GM21360 (cell line): ENCODE measurements around the gene WWP2.
"Not testable (repeated sequence)": the region's sequence is repeated elsewhere in the genome, so short reads cannot be mapped to it uniquely, and the experiment has no call there.

Experiments
- ATAC-seq: cut with Tn5 transposase; IDR thresholded peaks from one replicate; pipeline ENCODE4 v1.9.1; 2021; ENCODE audit warnings: mild to moderate bottlenecking, moderate library complexity; ENCODE audit not compliant: unreplicated experiment

Gene WWP2

GRCh38 chr16:69939821-69940585 lies 177.9 kb downstream of the WWP2 start:
- no peak for ATAC-seq

GRCh38 chr16:69940676-69941075 lies 178.5 kb downstream of the WWP2 start:
- ATAC-seq = no peak

DNA sequence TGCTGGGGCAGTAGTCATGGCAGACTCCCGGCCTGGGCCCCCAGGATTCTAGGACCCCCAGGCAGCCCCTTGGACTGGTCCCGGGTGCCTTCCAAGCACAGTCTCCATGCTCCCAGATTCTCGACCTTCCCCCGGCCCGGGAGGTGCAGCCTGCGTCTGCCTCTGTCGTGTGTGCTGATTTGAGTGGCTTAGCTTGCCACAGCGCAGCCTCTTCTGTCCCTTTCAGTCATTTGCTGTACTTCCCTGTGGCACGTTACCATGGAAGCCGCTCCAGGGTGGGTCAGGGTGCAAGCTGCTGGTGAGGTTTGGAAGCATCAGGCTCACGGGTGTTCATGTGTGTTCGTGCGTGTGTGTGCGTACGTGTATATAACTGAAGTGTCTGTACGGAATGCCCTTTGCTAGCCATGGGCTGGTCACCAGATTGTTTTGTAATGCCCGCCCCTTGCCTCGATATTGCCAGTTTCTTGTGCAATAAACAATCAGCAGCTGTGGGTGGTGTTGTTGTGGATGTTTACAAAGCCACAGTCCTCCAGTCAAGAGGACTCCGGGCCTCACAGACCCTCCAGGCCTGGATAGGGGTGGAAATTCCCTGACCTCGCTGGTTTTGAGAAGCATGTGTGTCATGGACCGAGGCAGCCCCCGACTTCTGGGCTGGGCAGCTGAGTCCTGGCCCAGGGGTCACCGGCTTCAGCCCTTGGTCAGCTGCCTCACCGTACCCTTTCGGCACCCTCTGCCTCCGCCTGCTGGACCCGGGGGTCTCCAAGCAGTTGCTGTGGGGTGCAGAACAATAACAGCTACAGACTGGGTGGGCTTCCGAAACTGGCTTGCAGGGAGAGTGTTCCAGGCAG lies 179.3 kb downstream of the WWP2 start:
- ATAC-seq = no peak

- no peak for ATAC-seq
These were observed 180.0 kb downstream of the WWP2 start for GRCh38 chr16:69942099-69942491.

- no peak for ATAC-seq
These were observed 180.6 kb downstream of the WWP2 start for GRCh38 chr16:69942627-69943170.

GRCh38 chr16:69943241-69944036 lies 181.3 kb downstream of the WWP2 start:
- not testable (repeated sequence) for ATAC-seq

DNA sequence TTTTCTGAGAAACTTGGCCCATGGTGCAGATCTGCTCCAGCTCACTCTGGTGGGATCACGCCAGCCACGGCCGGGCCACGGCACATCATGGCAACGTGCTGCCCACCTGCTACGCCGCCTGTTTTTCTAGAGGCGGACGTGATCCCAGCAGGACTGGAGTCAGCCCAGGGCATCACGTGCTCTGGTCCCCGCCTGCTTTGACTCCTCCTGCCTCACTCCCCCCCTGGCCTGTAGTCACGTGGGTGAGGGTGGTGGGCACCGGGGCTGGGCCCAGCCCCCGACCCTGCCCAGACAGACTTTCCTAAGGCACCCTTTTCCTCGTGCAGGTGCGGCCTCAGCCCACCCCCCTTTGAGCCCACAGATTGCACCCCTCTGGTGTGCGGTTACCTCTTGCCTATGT lies 188.3 kb downstream of the WWP2 start:
- ATAC-seq = not testable (repeated sequence)

GRCh38 chr16:69951017-69951671 lies 189.0 kb downstream of the WWP2 start, which contains the start of gene CLEC18A:
TSS of gene CLEC18A (plus strand) at chr16:69951334. CDS start at chr16:69951367, 33 bp downstream.
- not testable (repeated sequence) for ATAC-seq

DNA sequence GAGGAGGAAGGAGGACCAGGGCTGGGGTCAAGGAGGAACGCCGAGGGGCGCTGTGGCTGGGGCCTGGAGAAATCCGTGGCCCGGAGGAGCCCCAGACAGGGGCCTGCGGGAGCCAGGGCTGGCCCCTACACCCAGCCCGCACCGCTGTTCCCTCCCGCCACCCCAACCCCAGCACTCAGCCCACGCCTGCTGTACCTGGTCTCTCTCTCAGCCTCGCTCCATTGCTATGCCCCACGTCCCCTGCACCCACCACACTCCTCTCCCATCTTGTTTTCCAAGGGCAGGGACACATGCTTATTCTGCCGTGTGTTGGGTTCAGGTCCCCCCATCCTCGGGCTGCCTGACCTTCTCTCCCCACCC lies 189.5 kb downstream of the WWP2 start:
- ATAC-seq = not testable (repeated sequence)

GRCh38 chr16:69952116-69952515 lies 190.0 kb downstream of the WWP2 start:
- not testable (repeated sequence) for ATAC-seq

DNA sequence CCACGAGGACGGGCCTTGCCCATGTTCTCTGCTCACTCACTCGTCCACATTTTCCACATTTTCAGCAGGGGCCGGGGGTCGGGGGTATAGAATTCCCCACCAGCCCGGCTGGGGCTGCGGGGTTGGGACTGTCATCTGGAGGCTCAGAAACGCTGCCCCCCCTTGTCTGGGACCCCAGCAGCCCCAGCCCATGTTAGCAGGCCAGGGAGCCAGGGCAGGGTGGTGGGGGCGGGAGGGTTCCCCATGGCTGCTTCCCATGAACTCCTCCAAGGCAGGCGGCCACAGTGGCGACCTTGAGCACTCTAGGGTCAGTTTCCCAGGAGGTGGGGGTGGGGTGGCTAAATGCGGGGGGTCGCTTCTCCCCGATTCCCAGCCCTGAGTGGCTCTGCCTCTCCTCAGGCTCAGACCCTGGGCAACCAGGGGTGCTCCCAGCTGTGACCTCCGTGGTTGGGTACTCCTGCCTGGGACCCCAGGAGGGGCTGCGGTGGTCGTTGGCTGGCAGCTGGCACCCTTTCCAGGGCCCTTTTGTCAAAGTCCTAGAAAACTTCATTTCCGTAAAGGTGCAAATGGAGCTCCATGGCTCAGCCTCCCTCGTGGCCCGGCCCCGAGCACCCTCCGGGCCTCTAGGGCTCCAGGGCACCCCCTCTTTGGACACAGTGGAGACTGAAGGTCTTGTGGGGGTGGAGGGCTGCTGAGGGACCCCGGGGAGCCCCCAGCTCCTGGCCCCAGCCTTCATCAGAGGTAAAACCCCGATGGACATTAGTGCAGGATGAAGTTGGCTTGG lies 190.6 kb downstream of the WWP2 start:
- ATAC-seq = not testable (repeated sequence)

- not testable (repeated sequence) for ATAC-seq
These were observed 192.1 kb downstream of the WWP2 start for GRCh38 chr16:69954241-69954640.

DNA sequence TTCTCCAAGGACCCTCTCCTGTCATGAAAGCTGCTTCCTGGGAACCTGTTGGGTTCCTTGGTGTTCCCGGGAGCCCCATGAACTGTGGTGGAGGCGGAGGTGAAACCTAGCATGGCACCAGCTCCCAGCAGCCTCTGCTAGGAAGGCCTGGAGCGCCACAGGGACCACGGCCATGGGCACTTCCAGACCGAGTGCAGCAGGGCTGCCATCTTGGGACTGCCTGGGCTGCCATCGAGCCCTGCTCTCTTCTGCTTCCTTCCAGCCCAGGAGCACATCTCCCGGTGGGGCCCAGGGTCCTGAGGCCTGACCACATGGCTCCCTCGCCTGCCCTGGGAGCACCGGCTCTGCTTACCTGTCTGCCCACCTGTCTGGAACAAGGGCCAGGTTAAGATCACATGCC lies 201.2 kb downstream of the WWP2 start:
- not testable (repeated sequence) for ATAC-seq

- ATAC-seq = not testable (repeated sequence)
These were observed 203.0 kb downstream of the WWP2 start for GRCh38 chr16:69964960-69965660.

GRCh38 chr16:69965661-69966054 lies 203.5 kb downstream of the WWP2 start:
- not testable (repeated sequence) for ATAC-seq

GRCh38 chr16:69967688-69968087 lies 205.6 kb downstream of the WWP2 start:
- ATAC-seq = not testable (repeated sequence)

GRCh38 chr16:69968125-69968524 lies 206.0 kb downstream of the WWP2 start:
- not testable (repeated sequence) for ATAC-seq

- ATAC-seq = not testable (repeated sequence)
These were observed 207.5 kb downstream of the WWP2 start for GRCh38 chr16:69969657-69970056.

- not testable (repeated sequence) for ATAC-seq
These were observed 210.0 kb downstream of the WWP2 start for GRCh38 chr16:69972120-69972519.
